GM19467 (cell line): Measurements from ENCODE around the gene USP2.

Experiments used
- ATAC-seq: cut with Tn5 transposase; IDR thresholded peaks from one replicate; pipeline ENCODE4 v1.9.1; 2021; ENCODE audit warnings: mild to moderate bottlenecking, moderate library complexity; ENCODE audit not compliant: unreplicated experiment

Gene USP2

DNA sequence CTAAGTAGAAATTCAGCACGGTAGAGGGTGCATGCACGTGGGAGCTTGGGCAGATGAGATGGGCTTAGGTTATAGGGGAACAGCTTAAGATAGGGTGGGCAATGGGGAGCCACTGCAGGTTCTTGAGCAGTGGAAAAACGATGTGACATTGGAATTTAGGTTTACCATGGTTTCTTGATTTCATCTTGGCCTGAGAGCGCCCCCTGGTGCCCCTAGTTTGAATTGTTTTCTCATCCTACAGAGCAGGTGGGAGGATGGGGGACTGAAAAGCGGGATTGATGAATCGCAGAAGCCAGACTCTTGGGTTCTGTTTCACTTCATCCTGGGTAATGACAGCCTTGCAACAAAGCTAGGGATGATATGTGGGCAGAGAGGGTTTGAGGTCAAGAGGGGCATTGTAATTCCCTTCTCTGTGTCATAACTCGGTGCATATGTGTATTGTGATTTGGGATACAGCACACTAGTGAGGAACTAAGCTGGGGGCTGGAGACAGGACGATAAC, 57.9 kb downstream of the USP2 start:
- ATAC-seq, result no peak

DNA sequence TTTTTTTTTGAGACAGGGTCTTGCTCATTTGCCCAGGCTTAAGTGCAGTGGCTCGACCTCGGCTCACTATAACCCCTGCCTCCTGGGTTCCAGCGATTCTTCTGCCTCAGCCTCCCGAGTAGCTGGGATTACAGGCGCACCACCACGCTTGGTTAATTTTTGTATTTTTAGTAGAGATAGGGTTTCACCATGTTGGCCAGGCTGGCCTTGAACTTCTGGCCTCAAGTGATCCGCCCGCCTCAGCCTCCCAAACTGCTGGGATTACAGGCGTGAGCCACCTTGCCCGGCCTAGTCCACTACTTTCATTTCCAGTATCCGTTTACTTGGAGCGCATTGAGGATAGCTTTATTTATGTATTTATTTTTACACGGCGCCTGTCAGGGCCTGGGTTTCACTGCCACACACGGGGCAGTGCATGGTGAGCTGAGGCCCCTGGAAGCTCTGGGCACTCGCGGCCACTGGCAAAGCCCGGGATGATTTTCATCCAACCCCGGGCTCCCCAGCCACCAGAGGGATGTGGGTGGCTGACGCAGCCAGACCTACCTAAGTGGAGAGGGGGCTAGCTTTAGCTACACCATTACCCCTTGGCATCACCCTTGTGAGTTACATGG, 58.5 kb downstream of the USP2 start:
- ATAC-seq, result no peak

DNA sequence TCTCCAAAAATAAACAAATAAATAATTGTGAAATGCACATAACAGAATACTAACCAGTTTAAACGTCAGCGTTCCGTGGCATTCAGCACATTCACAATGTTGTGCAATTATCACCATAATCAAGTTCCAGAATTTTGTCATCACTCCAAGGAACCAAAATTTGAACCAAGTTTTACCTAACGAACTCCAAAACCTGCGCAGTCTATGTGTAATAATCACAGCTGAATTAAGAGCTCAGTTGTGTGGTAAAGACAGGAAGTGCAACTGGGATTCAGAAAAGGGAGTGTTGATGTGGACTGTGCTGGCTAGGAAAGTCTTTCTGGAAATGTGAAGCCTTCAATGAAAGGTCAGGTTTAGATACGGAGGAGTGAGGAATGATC, 59.1 kb downstream of the USP2 start:
- no peak for ATAC-seq

DNA sequence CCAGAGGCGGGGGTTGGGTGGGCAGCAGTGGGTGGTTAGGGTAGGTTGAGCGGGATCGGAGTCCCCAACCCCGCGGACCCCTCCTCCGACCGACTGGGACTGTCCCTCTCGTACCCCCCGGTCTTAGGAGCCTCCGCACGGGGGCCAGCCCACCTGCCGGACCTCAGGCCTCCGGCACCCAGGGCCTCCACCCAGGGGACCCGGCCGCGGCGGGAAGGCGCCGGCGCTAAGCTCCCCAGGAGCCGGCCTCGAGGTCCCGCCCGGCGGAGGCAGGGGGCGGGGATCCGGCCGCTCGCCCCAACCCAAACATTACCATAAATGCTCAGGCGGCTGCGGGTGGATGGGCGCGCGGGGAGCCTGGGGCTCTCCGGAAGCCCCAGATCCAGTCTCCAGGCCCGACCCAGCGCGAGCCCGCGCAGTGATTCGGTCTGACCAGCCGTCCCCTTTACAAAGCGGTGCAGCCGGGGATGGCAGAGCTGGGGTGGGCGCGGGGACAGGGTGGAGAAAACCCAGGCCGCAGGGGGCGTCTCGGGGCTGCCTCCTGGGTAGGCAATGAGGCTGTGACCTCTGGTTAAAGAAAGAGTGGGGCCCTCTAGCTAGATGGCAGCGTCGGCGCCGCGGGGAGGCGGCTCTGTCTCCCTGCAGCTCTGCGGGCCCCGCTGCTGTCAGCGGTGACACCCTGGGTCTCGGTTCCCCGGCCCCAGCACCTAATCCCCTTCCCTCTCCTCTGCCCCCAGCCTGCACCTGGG, 60.5 kb downstream of the USP2 start:
- ATAC-seq, result no peak

DNA sequence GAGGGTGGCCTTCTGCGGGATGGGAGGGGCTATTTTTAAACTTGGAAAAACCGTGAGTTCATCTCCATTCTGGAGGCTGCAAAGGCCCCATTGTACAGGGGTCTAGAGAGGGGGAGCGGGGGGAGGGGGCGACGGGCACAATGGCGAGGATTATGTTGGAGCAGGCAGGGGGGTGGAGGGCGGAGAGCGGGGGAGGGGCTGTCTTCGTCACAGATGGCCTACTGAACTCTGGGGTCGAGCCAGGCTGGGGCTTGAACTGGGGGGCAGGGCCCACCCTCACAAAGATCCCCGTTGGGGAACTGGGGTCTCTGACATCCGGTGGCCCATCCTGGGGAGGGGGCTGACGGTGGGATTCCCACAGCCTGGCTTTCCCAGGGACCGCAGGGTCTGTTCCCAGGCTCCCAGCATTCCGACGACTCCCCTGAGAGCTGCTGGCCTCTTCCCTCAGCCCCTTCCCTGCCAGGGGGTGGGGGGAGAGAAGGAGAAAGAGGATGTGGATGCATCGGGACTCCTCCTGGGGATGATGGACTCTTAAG, 61.2 kb downstream of the USP2 start:
- ATAC-seq, result no peak

DNA sequence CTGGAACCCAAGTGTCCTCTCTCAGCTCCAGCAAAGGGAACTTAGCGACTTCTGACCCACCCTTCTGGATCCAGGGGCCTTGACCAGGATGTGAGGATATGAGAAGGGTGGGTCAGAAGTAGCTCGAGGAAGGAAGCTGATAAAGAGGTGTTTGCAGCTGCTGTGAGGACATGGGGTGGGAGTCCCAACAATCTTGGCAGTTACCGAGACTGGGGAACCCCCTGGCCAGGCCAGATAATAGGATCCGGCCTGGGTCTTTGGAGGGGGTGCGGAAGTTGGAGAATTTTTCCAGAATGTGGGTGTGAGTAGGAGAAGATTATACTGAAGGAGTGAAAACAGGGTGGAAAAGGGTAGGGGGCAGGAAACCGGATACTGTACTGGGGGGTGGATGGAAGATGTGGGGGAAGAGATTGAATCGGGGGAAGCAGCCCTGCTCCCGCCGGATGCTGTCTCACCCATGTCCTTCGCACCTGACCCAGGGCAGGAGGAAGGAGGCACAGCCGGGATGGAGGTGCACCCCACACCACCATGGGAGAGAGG, 61.7 kb downstream of the USP2 start:
- ATAC-seq, result no peak

DNA sequence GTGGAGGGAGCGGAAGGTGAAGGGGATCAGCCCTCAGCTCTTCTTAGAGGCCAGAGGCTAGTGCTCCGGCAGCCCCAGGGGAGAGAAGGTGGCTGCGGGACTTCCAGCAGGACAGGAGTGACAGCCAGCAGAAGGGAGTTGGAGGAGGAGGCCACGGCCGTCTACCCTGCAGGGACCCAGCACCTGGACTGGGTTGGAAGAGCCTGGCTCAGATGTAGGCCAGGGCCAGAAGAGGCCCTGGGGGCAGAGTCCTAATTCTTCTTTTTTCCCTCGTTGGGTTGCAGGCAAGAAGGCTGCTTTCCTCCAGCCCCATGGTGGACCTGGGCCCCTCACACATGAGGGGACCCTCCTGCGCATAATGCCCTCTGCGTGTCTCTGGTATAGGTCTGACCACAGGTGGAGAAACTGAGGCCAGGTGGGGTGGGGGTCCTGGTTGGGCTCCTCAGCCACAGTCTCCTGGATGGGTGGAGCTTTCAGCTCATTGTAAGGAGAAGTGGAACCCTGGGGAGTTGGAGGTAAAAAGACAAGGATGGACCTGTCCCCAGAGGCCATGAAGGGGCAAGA, 62.3 kb downstream of the USP2 start:
- ATAC-seq, result no peak

DNA sequence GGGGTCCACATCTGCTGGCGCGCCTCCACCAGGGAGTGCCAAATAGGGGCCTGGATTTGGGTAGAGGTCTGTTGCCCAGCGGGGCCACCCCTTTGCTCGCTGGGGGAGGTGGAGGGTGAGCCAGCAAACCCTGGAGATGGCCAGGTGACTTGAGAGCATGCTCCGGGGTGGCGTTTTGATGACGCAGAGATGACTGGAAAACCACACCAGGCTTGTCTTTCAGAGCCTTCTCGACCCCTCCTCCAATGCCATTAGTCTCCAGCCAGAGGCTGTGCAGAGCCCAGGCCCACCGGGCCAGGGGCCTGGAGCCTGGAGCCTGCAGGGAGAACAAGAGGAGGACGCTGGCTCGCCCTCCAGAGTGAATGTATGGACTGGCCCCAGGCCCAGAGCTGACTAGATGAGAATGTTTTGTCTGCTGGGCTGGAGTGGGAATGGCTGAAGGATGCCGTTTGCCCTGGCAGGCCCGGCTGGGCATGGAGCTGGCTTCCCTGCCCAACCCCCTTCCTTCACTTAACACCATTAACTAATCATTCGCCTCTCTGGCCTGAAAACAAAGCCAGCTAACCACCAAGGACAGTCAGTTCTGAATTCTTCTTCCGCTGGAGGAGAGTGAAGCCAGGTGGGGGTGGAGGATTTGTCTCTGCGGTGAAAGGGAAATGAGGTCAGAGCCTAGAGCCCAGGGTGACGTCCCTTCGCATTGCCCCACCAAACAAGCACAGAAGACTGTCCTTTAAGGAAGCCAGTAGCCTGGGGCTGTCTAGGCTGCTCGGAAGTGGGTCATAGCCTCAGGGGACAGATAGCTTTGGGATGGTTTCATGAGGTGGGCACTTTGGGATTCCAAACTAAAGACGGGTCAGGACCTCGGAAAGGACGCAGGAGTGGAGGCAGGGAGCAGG, 63.0 kb downstream of the USP2 start:
- ATAC-seq, result no peak

DNA sequence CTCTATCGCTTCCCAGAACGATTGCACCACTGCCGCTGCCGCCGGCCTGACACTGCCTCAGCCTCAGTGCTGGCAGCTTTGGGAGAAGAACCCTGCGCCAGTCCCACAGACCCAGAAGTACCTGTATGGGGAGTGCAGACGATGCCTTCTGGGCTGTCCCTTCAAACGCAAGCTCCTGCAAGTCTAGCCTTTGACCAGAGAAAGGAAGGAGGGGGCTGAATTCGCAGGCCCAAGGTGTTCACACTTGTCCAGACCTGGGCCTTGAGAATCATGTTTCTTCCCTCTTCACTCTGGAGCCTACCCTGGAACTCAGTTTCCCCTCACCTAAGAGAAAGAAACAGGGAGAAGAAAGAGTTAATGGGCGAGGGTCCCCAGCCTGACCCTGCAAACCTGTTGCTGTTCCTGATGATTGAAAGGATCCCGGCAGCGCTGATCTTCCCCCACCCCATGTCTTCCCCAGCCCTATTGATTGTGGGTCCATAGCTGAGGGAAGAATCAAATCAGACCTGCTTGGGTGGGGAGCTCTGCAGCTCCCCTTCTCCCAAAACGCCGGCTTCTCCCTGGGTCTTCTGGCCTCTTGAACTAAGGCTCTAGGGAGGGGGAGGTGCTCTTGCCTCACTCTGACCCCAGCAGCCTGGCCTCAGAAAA, 63.8 kb downstream of the USP2 start:
- no peak for ATAC-seq

DNA sequence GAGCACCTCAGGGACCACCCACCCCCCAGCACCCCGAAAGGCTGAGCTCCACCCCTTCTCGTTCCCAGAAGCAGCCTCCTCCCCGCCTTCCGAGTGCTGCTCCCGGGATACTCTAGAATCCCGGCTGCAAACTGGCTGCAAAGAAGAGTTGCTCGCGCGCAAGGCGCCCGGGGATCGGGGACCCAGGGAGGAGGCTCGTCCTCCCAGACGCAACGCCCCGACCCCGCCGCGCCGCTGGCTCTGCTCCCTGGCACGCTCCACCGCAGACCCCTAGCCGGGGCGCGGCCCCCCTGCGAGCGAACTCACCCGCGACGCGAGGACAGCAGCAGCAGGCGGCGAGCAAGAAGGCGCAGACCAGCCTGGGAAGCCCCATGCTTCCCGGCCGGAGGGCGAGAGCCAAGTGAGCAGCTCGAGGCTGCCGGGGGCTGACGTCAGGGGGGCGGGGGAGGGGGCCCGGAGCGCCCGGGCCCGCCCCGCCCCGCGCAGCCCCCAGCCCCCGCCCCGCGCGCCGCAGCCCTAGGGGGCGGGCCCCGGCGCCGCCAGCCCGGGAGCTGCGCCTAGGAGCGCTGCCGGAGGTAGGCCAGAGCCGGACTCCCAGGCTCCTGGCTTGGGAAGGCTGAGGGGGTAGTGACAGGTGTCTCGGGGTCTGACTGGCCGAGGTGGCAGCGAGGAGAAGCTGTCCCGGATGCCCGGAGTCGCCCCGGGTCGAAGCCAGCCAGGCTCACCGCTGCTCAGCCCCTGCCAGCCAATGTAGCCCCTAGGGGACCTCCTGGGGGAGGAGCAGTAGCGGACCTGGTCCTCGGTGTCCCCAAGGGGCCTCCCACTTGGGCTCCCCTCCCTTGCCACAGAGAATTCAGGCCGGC, 64.5 kb downstream of the USP2 start, which contains the start of gene MCAM:
Gene MCAM (minus strand): TSS at position 402 of the 863 bp plus-strand sequence. CDS start 29 bp downstream, at position 373.
- no peak for ATAC-seq

DNA sequence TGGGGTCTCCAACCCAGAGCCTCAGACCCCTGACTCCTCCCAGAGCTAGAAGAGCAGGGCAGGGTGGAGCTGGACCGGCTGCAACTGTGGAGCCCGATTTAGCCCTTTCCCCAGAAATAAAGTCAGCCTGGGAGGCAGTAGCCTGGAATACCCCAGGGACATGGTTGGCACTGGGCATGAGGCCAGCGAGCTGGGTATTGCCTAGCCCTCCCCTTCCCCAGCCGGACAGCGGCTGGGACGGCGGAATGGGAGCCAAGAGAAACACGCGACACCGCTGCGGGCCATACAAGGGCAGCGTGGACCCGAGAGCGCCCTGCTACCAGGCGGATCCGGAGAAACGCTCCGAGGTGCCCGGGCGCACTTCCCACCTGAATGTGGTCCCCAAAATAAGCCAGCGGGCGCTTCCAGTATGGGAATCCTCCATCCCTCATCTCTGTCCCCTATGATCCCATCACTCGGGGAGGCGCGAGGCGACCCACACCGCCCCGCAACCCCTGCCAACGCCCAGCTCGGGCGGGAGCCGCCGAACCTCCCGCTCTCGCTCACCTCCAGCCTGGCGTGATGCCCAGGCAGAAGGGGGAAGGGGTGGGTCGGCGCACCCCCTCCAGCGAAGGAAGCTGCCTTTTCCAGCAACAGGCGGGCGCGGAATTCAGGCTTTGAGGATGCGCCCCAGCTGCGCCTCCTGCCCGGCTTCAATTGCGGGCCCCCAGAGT, 65.3 kb downstream of the USP2 start:
- no peak for ATAC-seq

DNA sequence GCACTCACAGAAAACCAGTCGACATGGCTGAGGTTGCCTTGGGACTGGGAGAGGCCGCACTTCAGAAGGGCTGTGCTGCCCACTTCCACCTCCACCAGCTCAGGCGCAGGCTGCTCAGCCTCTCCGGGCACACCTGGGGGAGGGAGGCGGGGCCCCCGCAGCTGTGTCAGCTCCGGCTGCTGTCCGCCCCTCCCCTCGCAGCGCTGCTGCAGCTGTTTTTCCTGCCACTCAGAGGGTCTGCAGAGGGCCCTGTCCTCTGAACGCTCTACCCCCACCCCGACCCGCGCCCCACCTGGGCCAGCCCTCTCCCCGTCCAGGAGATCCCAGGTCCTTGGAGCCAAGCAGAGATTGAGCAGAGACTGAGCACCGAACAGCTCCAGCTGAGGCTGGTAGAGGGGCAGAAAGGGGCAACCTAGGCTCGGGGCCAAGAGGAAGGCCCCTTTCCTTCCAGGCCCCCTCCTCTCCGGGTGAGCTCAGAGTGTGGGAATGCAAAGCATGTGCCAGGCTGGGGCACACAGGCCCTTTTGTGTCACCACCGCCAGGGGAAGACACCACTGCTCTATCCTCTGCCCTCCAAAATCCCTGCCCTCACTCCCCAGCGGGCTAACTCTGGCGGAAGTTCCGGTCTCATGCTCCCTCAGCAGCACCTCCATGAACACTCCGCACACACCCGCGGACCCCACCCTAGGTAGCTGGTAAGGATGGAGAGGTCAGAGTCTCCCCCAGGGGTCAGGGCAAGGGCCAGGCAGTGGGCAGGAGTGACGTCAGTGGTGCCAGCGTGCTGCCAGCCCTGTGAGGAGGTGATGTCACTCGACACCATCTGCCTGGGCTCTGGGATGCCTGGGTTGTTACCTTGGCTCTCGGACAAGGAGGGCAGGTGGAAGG, 66.1 kb downstream of the USP2 start:
- no peak for ATAC-seq

DNA sequence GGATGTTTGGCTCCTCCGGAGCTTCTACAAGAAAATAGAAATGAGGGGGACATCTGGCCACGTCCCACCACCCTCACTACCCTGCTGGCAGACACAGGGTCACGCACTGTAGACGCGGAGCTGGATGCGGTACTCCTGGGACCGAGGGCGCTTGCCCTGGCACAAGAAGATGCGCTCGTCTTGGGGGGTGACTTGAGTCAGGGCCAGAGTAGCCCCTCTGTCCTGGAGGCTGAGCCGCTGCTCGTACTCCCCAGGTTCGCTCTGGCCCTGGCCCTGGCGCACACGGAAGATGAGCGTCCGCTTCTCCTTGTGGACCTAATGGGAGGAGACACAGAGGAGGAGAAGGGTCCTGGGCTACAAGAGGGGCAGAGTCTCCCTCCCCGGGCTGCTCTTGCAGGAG, 66.8 kb downstream of the USP2 start:
- ATAC-seq, result no peak

DNA sequence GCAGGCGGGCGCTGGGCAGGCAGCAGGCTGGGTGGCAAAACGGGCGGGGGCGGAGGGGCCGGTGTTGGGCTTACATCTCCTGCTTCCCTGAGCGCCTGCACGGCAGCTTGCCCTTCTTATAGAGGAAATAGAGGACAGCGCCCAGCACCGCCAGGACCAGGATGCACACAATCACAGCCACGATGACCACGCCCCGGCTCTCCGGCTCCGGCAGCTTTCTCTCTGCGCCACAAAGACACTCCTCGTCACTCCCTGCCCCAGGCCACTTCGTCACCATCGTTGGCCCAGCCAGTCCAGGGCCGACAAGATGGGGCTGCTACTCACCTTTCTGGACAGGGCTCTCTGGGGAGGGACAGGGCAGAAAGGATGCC, 70.8 kb downstream of the USP2 start:
- ATAC-seq, result no peak

DNA sequence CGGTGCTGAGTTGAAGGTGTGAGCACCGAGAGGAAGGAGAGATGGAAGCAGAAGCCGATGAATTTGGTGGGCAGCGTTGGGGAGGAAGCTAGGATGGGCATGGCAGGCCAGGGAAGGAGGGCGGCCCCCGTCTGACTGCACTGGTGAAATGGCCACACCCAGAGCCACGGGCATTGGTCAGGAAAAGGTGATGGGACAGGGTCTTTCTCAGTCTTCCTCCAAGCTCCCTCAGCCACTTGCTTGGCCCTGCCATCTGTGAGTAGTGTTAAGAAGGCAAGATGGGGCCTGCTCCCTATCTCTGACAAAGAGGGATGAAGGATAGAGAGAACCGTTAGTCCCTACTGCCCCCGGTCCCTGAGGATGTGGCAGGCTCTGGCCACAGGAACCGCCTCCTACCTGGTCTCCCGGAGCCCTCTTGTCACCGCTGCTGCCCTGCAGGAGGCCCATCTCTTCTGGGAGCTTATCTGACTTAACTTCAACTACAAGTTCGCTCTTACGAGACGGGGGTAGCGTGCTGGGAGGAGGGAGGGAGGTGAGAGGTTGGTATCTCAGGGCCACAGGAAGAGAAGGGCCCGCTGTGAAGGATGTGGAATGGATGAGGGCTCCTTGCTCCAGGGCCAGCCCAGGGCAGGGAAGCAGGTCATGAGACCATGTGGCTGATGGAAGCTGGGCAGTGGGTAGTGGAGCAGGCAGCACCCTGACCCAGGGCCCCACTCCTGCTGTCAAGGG, 71.4 kb downstream of the USP2 start:
- no peak for ATAC-seq

DNA sequence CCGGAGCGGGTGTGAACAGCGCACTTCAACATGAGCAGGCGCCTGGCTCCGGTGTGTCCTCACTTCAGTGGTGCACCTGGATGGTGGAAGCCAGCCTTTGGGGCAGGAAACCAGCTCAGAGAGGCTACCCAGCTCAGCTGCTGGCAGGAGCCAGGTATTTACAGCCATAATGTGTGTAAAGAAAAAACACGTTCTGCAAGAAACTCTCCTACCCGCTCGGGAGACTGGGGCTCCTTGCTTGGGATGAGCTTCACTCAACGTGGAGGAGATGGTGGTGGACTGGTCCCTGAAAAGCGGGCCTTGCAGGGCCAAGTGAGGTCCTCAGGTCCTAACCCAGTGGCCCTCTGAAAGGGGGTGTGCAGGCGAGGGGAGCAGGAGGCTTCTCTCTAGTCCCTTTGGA, 72.1 kb downstream of the USP2 start:
- no peak for ATAC-seq

DNA sequence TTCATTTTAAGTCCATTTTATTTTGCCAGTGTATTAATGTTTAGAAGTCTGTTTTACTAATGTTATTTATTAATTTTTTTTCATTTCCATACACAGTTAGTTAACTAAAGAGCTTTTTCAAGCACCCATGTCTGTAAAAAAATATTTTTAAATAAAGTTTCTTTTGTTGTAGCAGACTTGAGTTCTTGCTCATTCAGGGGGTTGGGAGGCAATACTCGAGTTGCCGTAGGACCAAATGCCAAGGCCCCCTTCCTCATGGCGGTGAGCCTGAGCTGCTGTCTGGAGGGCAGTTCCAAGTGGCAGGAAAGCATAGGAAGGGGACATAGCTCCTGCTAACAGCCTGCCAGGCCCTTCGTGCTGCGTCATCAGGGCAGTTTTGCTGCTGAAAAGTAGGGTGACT, 73.5 kb downstream of the USP2 start:
- ATAC-seq, result no peak
